Activated T-cell treated with anti-CD3 and anti-CD28 coated beads, Interleukin-2, amount 50 U/mL, for 24 hours (primary cell): ENCODE measurements around the gene ARMH1.
A peak's percentile ranks its signal among the peaks of the same experiment; 100 is the strongest.
"Not testable (repeated sequence)": the region's sequence is repeated elsewhere in the genome, so short reads cannot be mapped to it uniquely, and the experiment has no call there.

ENCODE experiments used
- DNase-seq: peaks from one replicate; pipeline ENCODE4 v3.0.0-alpha.2; 2020
- H3K27ac Mint-ChIP-seq: 2 replicates; pipeline ENCODE4 v1.8.0; 2020; ENCODE audit warnings: mild to moderate bottlenecking, mixed read lengths
- H3K27me3 Mint-ChIP-seq: 2 replicates; pipeline ENCODE4 v1.8.0; 2020; ENCODE audit warnings: mixed read lengths
- H3K36me3 Mint-ChIP-seq: 2 replicates; pipeline ENCODE4 v1.8.0; 2020; ENCODE audit warnings: low read depth, mixed read lengths
- H3K4me1 Mint-ChIP-seq: 2 replicates; pipeline ENCODE4 v1.8.0; 2020; ENCODE audit warnings: low read depth, mixed read lengths
- H3K4me3 Mint-ChIP-seq: 2 replicates; pipeline ENCODE4 v1.8.0; 2020; ENCODE audit warnings: mild to moderate bottlenecking, moderate library complexity, mixed read lengths
- H3K9me3 Mint-ChIP-seq: 2 replicates; pipeline ENCODE4 v1.8.0; 2020; ENCODE audit warnings: mixed read lengths

The ARMH1 gene

DNA sequence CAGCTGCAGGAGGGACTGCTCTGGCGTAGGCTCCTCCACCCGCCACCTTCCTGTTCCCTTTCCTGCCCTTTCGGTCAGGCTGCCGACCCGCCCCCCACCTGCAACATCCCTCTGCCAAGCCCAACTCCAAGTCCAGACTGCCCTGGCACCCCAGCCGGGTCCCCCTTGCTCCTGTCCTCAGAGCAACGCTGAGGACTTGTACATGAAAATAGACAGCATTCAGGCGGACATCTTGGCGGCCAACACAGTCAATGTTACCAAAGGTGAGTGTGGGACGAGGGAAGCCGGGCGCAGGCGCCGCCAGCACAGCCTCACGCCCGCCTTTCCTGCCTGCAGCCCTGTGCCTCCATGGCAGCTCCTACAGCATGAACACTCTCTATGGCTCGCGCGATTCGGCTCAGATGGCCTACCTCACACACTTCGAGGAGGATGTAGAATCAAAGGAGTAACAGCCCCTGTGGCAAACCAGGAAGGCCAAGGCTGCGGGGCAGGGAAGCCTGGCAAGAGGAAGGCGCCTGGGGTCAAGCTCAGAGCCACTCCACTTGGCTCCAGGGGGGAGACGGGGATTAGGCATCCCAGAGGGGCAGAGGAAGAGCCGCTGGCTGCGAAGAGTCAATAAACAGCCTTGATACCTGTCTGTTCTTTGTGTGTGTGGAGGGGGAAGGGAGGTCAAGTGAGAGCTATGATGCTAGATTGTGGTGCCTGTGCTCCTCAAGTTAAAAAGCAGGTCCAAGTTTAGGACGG is 50.6 kb downstream of the ARMH1 start:
- peaks cover 68% of the 10 kb centered on the region for H3K4me1 Mint-ChIP-seq
- peak overlapping the region; percentile 77 for H3K4me3 Mint-ChIP-seq

DNA sequence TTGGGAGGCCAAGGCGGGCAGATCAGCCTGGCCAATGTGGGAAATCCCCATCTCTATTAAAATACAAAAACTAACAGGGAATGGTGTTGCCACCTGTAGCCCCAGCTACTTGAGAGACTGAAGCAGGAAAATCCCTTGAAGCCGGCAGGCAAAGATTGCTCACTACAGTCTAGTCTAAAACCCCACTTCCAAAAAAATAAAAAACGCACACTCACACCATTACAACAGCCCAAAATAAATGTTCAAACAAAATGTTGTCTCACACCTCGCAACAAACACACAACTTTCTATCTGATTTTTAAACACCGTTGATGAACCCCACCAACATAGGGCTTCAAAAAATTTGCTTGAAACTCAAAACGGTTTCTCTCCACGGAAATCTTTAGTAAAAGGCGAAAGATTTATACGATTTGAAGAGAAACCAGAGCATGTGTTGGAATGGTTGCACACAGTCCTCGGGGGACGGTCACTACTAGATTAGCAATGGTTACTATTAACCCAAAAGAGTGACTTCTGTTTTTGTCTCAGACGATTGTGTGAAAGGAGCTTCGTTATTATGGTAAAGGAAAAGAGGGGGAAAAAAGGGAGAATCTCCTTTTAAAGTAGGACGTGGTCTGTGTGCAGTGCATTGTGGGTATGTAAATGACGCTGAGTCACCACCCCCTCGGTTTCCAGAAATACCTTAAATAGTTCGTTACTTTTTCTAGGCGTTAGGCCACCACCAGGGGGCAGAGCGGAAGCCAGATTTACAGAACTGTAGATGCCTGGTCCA is 56.4 kb downstream of the ARMH1 start, which contains the start of gene RNU5D-1:
RNU5D-1 (minus strand) TSS at position 430 of the 772 bp plus-strand sequence.
- peaks cover 5% of the 10 kb centered on the region for H3K36me3 Mint-ChIP-seq
- H3K27me3 Mint-ChIP-seq: no peaks in the 10 kb centered on the region
- peak within 1 kb of the TSS; percentile 100 for H3K27ac Mint-ChIP-seq
- peaks cover 43% of the 10 kb centered on the region for H3K4me1 Mint-ChIP-seq
- DNase-seq: peak; percentile 94
- no peaks in the 10 kb centered on the region for H3K9me3 Mint-ChIP-seq
- peak within 1 kb of the TSS; percentile 52 for H3K4me3 Mint-ChIP-seq

More for the DNA sequence above, 50.6 kb downstream of the ARMH1 start:
- H3K27me3 Mint-ChIP-seq: no peaks in the 10 kb centered on the region
- peaks cover 21% of the 10 kb centered on the region for H3K36me3 Mint-ChIP-seq
- H3K27ac Mint-ChIP-seq: peak overlapping the region; percentile 89
- no peaks in the 10 kb centered on the region for H3K9me3 Mint-ChIP-seq
- peak; percentile 48 for DNase-seq

- no peak overlapping the region for H3K4me3 Mint-ChIP-seq
- no peaks in the 10 kb centered on the region for H3K36me3 Mint-ChIP-seq
- DNase-seq: no peak
Observed at GRCh38 chr1:44733365-44733764, 58.9 kb downstream of the ARMH1 start.

DNA sequence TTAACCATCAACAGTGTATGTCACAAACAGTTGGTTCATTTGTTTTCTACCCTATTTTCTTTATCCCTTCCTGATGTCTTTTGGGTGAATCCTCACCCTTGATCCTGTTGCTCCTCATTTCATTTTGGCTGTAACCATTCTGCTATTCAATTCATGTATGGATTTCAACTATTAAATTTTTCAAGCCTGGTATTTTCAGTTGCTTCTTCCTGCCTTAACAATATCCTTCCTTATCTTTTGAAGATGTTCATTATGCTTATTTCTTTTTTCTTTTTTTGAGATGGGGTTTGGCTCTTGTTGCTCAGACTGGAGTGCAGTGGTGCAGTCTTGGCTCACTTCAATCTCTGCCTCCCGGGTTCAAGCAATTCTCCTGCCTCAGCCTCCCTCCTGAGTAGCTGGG is 59.3 kb downstream of the ARMH1 start:
- H3K27me3 Mint-ChIP-seq: no peaks in the 10 kb centered on the region
- no peaks in the 10 kb centered on the region for H3K9me3 Mint-ChIP-seq
- no peak for DNase-seq
- H3K4me3 Mint-ChIP-seq: no peak overlapping the region
- H3K4me1 Mint-ChIP-seq: peaks cover 27% of the 10 kb centered on the region
- H3K27ac Mint-ChIP-seq: no peak overlapping the region
- H3K36me3 Mint-ChIP-seq: no peaks in the 10 kb centered on the region

More at GRCh38 chr1:44733365-44733764, 58.9 kb downstream of the ARMH1 start:
- Mint-ChIP-seq H3K27me3 (no peaks in the 10 kb centered on the region), H3K4me1 (peaks cover 28% of the 10 kb centered on the region), H3K9me3 (no peaks in the 10 kb centered on the region), H3K27ac (no peak overlapping the region)

DNA sequence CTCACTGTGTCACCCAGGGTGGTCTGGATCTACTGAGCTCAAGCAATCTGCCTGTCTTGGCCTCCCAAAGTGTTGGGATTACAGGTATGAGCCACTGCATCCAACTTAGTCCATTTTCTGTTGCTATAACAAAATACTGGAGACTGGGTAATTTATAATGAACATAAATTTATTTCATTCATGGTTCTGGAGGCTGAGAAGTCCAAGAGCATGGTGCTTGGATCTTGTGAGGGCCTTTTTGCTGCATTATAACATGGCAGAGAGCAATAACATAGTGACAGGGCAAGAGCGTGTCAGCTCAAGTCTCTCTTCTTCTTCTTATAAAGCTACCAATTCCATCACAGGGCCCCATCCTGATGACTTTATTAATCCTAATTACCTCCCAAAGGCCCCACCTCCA is 61.5 kb downstream of the ARMH1 start:
- Mint-ChIP-seq H3K4me1 (peaks cover 30% of the 10 kb centered on the region), H3K27me3 (no peaks in the 10 kb centered on the region), H3K4me3 (no peak overlapping the region), H3K27ac (no peak overlapping the region), H3K9me3 (no peaks in the 10 kb centered on the region), H3K36me3 (peaks cover 19% of the 10 kb centered on the region)
- no peak for DNase-seq

DNA sequence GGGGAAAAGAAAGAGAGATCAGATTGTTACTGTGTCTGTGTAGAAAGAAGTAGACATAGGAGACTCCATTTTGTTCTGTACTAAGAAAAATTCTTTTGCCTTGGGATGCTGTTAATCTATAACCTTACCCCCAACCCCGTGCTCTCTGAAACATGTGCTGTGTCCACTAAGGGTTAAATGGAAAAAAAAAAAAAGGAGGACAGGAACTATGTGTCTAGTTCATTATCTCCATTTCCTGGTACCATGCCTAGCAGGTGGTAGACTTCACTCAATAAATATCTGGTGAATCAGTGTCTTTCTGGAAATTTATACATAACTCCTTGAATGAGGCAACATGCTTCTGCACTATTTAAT is 64.4 kb downstream of the ARMH1 start:
- DNase-seq, H3K9me3 Mint-ChIP-seq, H3K27me3 Mint-ChIP-seq: not testable (repeated sequence)
- Mint-ChIP-seq H3K36me3 (peaks cover 40% of the 10 kb centered on the region), H3K27ac (peak overlapping the region; percentile 97), H3K4me1 (peaks cover 27% of the 10 kb centered on the region), H3K4me3 (peak overlapping the region; percentile 95)

GRCh38 chr1:44739307-44740178 is 65.0 kb downstream of the ARMH1 start, which contains the start of gene KIF2C:
TSS of gene KIF2C (plus strand) at chr1:44739837. CDS start at chr1:44739933, 96 bp downstream.
- Mint-ChIP-seq H3K9me3 (no peaks in the 10 kb centered on the region), H3K27me3 (no peaks in the 10 kb centered on the region), H3K4me3 (peak within 1 kb of the TSS; percentile 95), H3K27ac (peak within 1 kb of the TSS; percentile 97), H3K4me1 (peaks cover 27% of the 10 kb centered on the region), H3K36me3 (peaks cover 46% of the 10 kb centered on the region)
- peak; percentile 99 for DNase-seq

DNA sequence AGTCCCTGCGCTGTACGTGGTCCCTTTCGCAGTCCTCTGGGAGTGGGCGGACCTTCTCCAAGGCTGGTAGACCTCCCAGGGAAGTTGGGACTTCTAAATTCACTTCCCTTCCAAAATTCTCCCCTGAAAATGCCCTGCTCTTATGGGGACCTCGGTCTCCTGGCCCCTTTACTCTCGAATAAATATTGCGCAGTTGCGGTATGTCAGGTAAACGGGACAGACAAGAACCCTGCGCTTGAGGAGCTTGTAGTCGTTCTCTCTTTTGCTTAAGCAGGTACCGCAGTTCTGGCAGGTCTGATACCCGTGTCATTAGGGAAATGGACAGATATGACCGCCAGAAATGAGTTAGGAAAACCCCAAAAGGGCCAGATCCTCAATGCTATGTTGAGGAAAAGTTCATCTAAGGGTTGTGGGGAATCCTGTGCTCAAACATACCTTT is 65.7 kb downstream of the ARMH1 start:
- Mint-ChIP-seq H3K4me1 (peaks cover 27% of the 10 kb centered on the region), H3K4me3 (peak overlapping the region; percentile 95), H3K27me3 (no peaks in the 10 kb centered on the region), H3K36me3 (peaks cover 51% of the 10 kb centered on the region), H3K27ac (peak overlapping the region; percentile 97), H3K9me3 (no peaks in the 10 kb centered on the region)
- DNase-seq: no peak

- Mint-ChIP-seq H3K27ac (peak overlapping the region; percentile 74), H3K36me3 (peaks cover 72% of the 10 kb centered on the region), H3K9me3 (no peaks in the 10 kb centered on the region), H3K4me1 (peaks cover 29% of the 10 kb centered on the region), H3K27me3 (no peaks in the 10 kb centered on the region), H3K4me3 (peak overlapping the region; percentile 13)
- no peak for DNase-seq
Observed at GRCh38 chr1:44743211-44743610, 68.7 kb downstream of the ARMH1 start.

DNA sequence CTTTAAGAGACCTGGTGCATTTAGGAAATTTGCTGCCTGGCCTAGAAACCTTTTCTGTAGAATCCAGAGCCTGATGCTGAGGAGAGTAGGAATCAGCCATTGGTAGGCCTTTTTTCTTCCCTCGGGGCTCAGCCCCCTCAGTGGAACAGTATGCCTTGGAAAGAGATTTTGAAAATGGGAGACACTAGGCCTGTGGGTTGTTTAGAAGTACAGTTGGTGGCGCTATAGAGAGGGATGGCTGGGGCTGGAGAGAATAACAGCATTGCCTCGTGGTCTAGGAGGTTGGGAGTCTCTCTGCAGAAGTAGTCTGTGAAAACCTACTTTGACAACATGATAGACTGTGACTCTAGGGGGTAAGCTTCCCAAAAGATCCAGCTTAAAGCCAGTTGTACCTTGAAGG is 73.4 kb downstream of the ARMH1 start:
- no peak overlapping the region for H3K27ac Mint-ChIP-seq
- no peak overlapping the region for H3K4me3 Mint-ChIP-seq
- no peaks in the 10 kb centered on the region for H3K9me3 Mint-ChIP-seq
- peaks cover 10% of the 10 kb centered on the region for H3K4me1 Mint-ChIP-seq
- DNase-seq: no peak
- H3K36me3 Mint-ChIP-seq: peaks cover 77% of the 10 kb centered on the region
- no peaks in the 10 kb centered on the region for H3K27me3 Mint-ChIP-seq

DNA sequence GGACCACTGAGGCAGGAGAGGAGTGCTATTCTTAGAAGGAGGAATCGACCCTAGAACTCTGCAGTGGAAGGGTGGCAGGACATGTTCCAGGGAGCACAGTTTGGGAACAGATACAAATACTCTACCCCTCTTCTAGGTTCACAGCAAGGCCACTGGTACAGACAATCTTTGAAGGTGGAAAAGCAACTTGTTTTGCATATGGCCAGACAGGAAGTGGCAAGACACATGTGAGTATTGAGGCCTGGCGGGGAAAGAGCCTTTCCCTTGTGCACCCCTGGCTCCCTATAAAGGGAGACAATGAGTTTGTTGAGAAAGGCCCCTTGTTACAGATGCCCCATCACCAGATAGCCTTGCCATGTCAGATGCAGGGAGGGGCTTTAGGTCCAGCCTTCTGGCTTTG is 82.9 kb downstream of the ARMH1 start:
- peaks cover 90% of the 10 kb centered on the region for H3K36me3 Mint-ChIP-seq
- H3K27ac Mint-ChIP-seq: no peak overlapping the region

GRCh38 chr1:44759077-44759476 is 84.6 kb downstream of the ARMH1 start:
- H3K36me3 Mint-ChIP-seq: peaks cover 91% of the 10 kb centered on the region
- no peaks in the 10 kb centered on the region for H3K27me3 Mint-ChIP-seq
- peaks cover 3% of the 10 kb centered on the region for H3K4me1 Mint-ChIP-seq
- H3K27ac Mint-ChIP-seq: no peak overlapping the region
- H3K4me3 Mint-ChIP-seq: no peak overlapping the region
- DNase-seq: no peak
- H3K9me3 Mint-ChIP-seq: no peaks in the 10 kb centered on the region

More for the DNA sequence above, 82.9 kb downstream of the ARMH1 start:
- H3K27me3 Mint-ChIP-seq: no peaks in the 10 kb centered on the region
- H3K9me3 Mint-ChIP-seq: no peaks in the 10 kb centered on the region
- no peak overlapping the region for H3K4me3 Mint-ChIP-seq
- peaks cover 8% of the 10 kb centered on the region for H3K4me1 Mint-ChIP-seq
- DNase-seq: no peak

DNA sequence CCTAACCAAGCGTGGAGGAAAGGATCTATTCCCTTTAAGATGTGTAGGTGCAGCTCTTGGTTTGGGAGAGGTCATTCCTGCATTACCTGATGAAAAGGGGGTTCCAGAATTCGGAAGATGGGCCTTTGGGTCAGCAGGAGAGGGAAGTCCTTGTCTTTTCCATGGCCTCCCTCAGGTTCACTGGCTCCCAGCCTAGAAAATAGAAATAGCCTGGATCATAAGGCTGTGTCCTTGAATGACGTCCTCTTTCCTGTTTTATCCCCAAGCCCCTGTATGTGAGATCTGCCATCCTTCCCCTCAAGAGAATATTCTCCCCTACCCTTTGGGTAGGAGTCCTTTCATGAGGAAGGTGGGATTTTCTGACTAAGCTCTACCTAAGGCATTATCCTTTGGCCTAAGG is 86.4 kb downstream of the ARMH1 start:
- DNase-seq: no peak
- no peaks in the 10 kb centered on the region for H3K9me3 Mint-ChIP-seq
- H3K4me1 Mint-ChIP-seq: peaks cover 3% of the 10 kb centered on the region
- H3K36me3 Mint-ChIP-seq: peaks cover 86% of the 10 kb centered on the region
- no peak overlapping the region for H3K4me3 Mint-ChIP-seq
- H3K27me3 Mint-ChIP-seq: no peaks in the 10 kb centered on the region
- H3K27ac Mint-ChIP-seq: no peak overlapping the region

- H3K4me1 Mint-ChIP-seq, H3K27me3 Mint-ChIP-seq, H3K4me3 Mint-ChIP-seq, H3K27ac Mint-ChIP-seq, H3K9me3 Mint-ChIP-seq, DNase-seq: not testable (repeated sequence)
- peaks cover 68% of the 10 kb centered on the region for H3K36me3 Mint-ChIP-seq
Observed at GRCh38 chr1:44766421-44766820, 91.9 kb downstream of the ARMH1 start.
